ENCODE results near the gene C11orf91. TPM values are rescaled to one million over a fixed set of nuclear protein-coding genes. Genes with fewer than 3 reads are reported as not detected.

Gene C11orf91
- total RNA-seq, 2 experiments from 2014 or later: not detected

- Histone ChIP-seq H3K79me2 (ENCODE audit: insufficient read depth, low read depth, low read length) (no peaks in the 10 kb centered on the region), H3K36me3 (ENCODE audit: insufficient read depth, low read length) (peaks cover 75% of the 10 kb centered on the region), H3K4me1 (ENCODE audit: insufficient read depth, low read length, poor library complexity, severe bottlenecking) (no peaks in the 10 kb centered on the region), H3K9me3 (ENCODE audit: low read length) (no peaks in the 10 kb centered on the region), H4K20me1 (ENCODE audit: insufficient read depth, low read length) (no peaks in the 10 kb centered on the region), H3K4me3 (ENCODE audit: low read depth, low read length, poor library complexity, severe bottlenecking) (no peak overlapping the region), H2AFZ (ENCODE audit: low read length) (no peak overlapping the region), H3K4me2 (ENCODE audit: low read length) (no peak overlapping the region), H3K27ac (ENCODE audit: low read depth, low read length, poor library complexity, severe bottlenecking) (no peak overlapping the region), H3K9me2 (ENCODE audit: insufficient read depth, low read length) (no peaks in the 10 kb centered on the region)
- intact Hi-C loops (cut with micrococcal nuclease; ENCODE audit: unreplicated experiment): no loop called here
- CTCF ChIA-PET (ENCODE audit: unreplicated experiment): no interaction called here
- POLR2A ChIA-PET: no interaction called here
- no peak for TF ChIP-seq CTCF (conservative IDR thresholded peaks at IDR 0.05; ENCODE audit: low read length)
- TF ChIP-seq EZH2phosphoT487 (IDR thresholded peaks at IDR 0.05; ENCODE audit: borderline replicate concordance, low read depth, low read length): no peak
- BruUV-seq (replicated peaks): no TSS peak
- no peak for DNase-seq (ENCODE audit: low spot score)
Measured at GRCh38 chr11:33667819-33668467, 32.7 kb downstream of the C11orf91 start.

GRCh38 chr11:33665350-33666106 lies 35.1 kb downstream of the C11orf91 start:
- no peak for DNase-seq (ENCODE audit: low spot score)
- TF ChIP-seq EZH2phosphoT487 (IDR thresholded peaks at IDR 0.05; ENCODE audit: borderline replicate concordance, low read depth, low read length): no peak
- no peak for TF ChIP-seq CTCF (conservative IDR thresholded peaks at IDR 0.05; ENCODE audit: low read length)
- Histone ChIP-seq H3K79me2 (ENCODE audit: insufficient read depth, low read depth, low read length) (no peaks in the 10 kb centered on the region), H3K9me3 (ENCODE audit: low read length) (no peaks in the 10 kb centered on the region), H3K4me2 (ENCODE audit: low read length) (no peak overlapping the region), H3K4me3 (ENCODE audit: low read depth, low read length, poor library complexity, severe bottlenecking) (no peak overlapping the region), H2AFZ (ENCODE audit: low read length) (no peak overlapping the region), H3K27ac (ENCODE audit: low read depth, low read length, poor library complexity, severe bottlenecking) (no peak overlapping the region), H3K9me2 (ENCODE audit: insufficient read depth, low read length) (no peaks in the 10 kb centered on the region), H3K36me3 (ENCODE audit: insufficient read depth, low read length) (peaks cover 83% of the 10 kb centered on the region), H4K20me1 (ENCODE audit: insufficient read depth, low read length) (no peaks in the 10 kb centered on the region), H3K4me1 (ENCODE audit: insufficient read depth, low read length, poor library complexity, severe bottlenecking) (no peaks in the 10 kb centered on the region)
- CTCF ChIA-PET (ENCODE audit: unreplicated experiment): no interaction called here
- POLR2A ChIA-PET: no interaction called here
- BruUV-seq (replicated peaks): no TSS peak
- intact Hi-C loops (cut with micrococcal nuclease; ENCODE audit: unreplicated experiment): no loop called here

GRCh38 chr11:33664827-33665226 lies 35.8 kb downstream of the C11orf91 start:
- TF ChIP-seq CTCF (conservative IDR thresholded peaks at IDR 0.05; ENCODE audit: low read length) (no peak), EZH2phosphoT487 (IDR thresholded peaks at IDR 0.05; ENCODE audit: borderline replicate concordance, low read depth, low read length) (no peak)
- Histone ChIP-seq H3K9me3 (ENCODE audit: low read length) (no peaks in the 10 kb centered on the region), H3K4me1 (ENCODE audit: insufficient read depth, low read length, poor library complexity, severe bottlenecking) (no peaks in the 10 kb centered on the region), H3K4me3 (ENCODE audit: low read depth, low read length, poor library complexity, severe bottlenecking) (no peak overlapping the region), H4K20me1 (ENCODE audit: insufficient read depth, low read length) (no peaks in the 10 kb centered on the region), H3K79me2 (ENCODE audit: insufficient read depth, low read depth, low read length) (no peaks in the 10 kb centered on the region), H3K27ac (ENCODE audit: low read depth, low read length, poor library complexity, severe bottlenecking) (no peak overlapping the region), H2AFZ (ENCODE audit: low read length) (no peak overlapping the region), H3K36me3 (ENCODE audit: insufficient read depth, low read length) (peaks cover 83% of the 10 kb centered on the region), H3K9me2 (ENCODE audit: insufficient read depth, low read length) (no peaks in the 10 kb centered on the region), H3K4me2 (ENCODE audit: low read length) (no peak overlapping the region)
- intact Hi-C loops (cut with micrococcal nuclease; ENCODE audit: unreplicated experiment): no loop called here
- ChIA-PET POLR2A (no interaction called here), CTCF (ENCODE audit: unreplicated experiment) (no interaction called here)
- DNase-seq (ENCODE audit: low spot score): no peak
- no TSS peak for BruUV-seq (replicated peaks)
